ENCODE data around the gene LEMD3.

Gene LEMD3

DNA sequence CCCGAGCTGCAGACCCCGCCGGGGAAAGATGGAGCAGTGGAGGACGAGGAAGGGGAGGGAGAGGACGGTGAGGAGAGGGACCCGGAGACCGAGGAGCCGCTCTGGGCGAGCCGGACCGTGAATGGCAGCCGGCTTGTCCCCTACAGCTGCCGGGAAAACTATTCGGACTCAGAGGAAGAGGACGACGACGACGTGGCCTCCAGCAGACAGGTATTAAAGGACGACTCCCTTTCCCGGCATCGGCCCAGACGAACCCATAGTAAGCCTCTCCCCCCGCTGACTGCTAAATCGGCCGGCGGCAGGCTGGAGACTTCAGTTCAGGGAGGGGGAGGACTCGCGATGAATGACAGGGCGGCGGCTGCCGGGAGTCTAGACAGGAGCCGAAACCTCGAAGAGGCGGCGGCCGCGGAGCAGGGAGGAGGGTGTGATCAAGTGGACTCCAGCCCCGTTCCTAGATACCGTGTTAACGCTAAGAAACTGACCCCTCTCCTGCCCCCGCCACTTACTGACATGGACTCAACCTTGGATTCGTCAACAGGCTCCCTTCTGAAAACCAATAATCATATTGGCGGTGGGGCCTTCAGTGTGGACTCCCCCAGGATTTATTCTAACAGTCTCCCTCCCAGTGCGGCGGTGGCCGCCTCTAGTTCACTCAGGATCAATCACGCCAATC is 962 bp downstream of the LEMD3 start:
- peak; percentile 45 for DNase-seq

DNA sequence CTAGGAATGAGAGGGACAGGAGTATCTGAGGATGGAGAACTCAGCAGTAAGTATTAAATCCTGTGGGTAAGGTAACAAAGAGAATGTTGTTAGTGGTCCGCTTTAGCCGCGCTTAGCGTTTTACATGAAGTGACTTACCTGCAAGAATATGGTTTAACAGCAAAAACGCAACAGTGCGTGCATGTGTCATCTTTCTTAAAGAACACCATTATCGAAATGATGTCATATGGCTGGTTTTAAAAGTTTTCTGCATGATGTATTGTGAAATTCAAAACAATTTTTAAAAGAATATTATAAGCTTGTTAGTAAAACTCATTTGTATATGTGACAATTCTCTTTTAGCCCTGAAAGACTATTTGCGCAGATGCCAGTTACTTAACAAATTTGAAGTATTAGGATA is 1.7 kb downstream of the LEMD3 start:
- DNase-seq = no peak

- DNase-seq = no peak
Observed at GRCh38 chr12:65171870-65172269, 2.5 kb downstream of the LEMD3 start.

DNA sequence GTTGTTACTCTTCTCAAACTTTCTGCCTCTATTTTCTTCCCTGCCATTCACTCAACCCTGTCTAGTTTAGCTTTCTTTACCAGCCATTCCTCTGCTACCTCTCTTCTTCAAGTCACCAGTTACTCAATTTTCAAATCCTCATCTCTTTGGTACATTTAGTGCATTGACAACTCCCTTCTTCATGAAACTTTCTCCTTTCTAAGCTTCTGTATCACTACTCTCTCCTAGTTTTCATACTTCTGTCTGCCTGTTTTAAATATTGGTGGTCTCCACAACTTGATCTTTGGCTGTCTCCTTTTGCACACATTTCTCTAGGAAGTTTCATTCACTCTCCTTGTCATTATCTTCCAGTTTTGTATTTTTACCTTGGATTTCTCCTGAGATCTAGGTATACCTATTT is 6.0 kb downstream of the LEMD3 start:
- DNase-seq = no peak

- DNase-seq = no peak
Observed at GRCh38 chr12:65182012-65182739, 12.8 kb downstream of the LEMD3 start.

DNA sequence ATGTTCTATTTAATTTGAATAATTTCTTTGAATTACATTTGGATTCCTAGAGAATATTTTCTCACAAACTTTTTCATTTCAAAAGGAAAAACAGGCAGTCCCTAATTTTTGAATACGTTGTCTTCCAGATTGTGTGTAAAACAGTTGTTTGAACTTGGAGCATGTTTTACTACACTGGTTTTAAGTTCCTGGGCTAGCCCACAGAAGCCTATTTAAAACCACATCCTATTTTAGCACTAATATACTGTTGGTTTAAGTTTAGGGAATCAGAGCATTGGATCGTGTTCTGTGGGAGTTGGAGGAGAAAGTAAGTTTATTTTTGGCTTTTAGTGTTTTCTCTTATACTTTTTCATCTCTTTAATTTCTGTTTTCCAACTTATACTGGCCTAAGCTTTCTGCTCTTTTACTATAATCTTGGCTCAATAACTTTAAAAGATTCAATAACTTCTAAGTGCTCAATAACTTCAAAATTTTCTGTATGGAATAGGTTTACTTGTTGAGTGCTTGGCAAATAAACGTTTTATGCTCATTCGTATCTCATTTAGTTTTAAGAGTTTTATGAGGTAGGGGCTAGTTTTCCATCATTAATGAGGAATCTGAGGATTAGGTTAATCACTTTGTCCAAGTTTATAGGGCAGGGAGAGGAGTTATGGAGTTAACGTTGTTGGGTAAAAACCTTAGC is 14.9 kb downstream of the LEMD3 start:
- no peak for DNase-seq

DNA sequence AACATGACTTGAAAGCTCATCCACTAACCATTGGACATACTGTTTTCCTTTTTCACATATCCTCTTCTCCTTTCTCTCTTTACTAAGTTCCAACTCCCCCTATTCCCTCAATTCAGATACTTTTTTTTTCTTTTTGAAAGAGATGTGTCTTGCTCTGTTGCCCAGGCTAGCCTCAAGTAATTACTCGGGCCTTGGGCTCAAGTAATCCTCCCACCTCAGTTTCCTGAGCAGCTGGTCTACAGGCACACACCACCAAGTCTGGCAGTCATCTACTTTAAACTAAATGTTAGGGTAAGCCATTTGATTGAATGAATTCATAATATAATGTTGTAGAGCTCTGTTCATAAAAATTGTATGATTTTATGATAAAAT is 15.5 kb downstream of the LEMD3 start:
- no peak for DNase-seq

- no peak for DNase-seq
Observed at GRCh38 chr12:65187665-65188064, 18.3 kb downstream of the LEMD3 start.

GRCh38 chr12:65188179-65188701 is 18.9 kb downstream of the LEMD3 start:
- no peak for DNase-seq

DNA sequence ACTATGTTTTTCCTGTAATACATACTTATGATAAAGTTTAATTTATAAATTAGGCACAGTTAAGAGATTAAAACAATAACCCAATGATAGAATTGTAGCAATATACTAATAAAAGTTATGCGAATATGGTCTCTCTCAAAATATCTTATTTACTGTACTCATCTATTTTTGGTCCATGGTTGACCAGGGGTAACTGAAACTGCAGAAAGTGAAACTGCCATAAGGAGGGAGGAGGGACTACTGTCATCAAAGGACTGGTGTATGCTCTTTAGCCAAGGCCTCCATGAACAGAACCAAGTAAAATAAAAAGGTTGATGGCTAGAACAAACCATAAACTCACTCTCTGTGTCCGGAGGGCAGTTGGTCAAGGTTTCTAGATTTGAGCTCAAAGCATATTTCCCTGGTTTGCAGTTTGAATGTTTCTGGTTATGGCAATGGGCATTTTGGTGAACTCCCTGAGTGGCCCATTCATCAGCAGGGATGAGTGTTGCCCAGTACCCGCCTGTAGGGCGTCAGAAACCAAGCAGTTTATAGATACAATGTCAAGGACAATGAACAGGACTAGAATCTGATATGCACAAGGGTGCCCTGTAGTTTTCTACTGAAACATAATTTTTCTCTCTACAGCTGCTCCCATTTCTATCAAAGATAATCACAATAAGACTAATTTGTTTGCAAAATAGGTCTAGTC is 19.8 kb downstream of the LEMD3 start:
- DNase-seq = no peak

- DNase-seq = no peak
Observed at GRCh38 chr12:65192963-65193516, 23.7 kb downstream of the LEMD3 start.

- DNase-seq = no peak
Observed at GRCh38 chr12:65194949-65195348, 25.6 kb downstream of the LEMD3 start.

GRCh38 chr12:65195387-65196055 is 26.1 kb downstream of the LEMD3 start:
- DNase-seq = no peak

DNA sequence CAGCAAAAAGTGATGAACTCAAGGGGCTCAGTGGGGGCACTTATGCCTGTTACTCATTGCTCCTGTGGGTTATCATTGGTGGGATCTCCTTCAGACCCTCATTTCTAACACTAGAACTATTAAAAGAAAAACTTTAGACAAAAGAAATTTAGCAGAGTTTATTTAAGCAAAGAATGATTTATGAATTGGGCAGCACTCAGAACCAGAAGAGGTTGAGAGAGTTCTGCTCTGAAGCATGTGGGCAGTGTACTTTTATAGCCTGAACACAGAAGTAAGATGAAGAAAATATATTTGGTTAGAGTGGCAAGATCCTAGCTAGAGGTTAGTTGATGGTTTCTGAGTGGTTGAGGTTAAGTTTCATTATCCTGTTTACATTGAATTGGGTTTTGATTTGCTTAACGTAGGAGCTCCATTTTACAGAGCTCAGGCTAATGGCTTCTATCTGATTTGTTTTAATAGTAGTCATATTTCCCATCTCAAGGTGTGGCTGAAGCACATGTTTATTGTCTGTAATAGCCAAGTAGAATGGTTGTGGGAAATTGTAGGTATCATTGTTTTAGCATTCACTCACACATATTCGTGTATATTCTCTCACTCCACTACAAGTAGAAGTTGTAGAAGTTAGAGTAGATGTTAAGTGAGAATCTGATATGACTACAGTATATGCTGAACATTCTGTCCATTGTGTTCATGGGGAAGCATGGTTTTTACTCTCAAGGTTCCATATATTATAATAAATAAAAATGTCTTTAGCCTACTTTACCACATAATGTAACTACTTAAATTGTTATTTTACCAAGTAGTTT is 27.6 kb downstream of the LEMD3 start:
- DNase-seq = no peak

GRCh38 chr12:65199604-65200003 is 30.2 kb downstream of the LEMD3 start:
- no peak for DNase-seq

DNA sequence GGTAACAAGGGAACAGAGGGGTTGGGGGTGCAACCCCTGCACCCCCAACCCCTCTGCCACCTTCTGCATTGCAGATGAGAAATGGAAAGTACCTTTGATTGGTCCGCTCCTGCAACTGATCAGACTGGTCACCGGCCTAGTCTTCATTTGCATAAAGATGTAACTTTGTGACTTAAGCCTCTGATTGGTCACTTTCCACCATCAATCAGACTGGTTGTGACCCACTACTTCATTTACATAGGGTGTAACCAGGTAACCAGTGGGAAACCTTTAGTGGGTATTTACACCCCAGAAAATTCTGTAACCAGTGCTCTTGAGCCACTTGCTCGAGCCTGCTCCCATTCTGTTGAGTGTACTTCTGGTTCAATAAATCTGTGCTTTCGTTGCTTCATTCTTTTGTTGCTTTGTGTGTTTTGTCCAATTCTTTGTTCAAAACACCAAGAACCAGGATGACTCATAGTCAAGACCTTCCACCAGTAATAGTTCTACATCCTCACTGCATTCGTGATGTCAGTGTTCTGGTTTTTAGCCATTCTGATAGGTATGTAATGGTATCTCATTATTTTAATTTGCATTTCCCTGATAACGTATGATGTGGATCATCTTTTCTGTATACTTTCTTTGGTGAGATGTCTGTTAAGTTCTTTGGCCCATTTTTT is 30.8 kb downstream of the LEMD3 start:
- no peak for DNase-seq

- DNase-seq = no peak
Observed at GRCh38 chr12:65203376-65203775, 34.0 kb downstream of the LEMD3 start.

- no peak for DNase-seq
Observed at GRCh38 chr12:65204886-65205525, 35.6 kb downstream of the LEMD3 start.

DNA sequence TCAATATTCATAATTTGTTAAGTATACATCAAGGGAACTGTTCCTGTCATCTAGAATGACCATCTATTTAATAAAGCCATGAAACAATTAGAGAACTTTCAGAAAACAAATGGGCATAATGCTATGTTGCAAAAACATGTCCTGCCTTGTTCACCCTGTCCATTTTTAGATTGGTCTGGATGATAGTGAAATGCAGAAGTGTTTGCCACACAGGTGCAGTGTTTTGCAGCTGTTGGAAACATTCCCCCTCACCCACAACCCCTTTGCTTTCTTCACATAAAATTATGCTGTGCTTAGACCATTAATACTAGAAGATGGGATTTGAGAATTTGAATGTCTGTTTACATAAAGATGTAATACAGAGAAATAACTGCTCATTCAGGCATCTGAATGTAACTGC is 36.5 kb downstream of the LEMD3 start:
- no peak for DNase-seq

DNA sequence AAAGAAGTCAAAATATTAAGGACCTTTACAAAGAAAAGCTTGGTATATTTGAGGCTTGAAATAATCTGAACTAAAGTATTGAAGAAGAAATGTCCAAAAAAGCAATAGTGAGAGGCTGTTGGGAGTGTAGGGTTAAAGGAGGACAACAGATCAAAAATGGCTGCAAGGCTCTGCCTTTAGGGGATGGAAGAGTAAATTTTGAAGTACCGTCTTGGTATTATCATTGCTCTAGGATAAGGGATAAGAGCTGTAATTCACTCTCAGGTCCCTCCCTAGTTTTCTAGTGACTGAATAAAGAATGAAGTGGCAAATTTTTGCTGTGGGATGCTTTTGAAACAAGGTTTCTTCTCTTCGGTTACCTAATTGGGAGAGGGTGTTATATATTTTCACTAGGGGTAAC is 38.7 kb downstream of the LEMD3 start:
- no peak for DNase-seq

All from 8988T (cell line).